ENCODE data around the gene KCNIP2.
A peak's percentile ranks its signal among the peaks of the same experiment; 100 is the strongest.

DNA sequence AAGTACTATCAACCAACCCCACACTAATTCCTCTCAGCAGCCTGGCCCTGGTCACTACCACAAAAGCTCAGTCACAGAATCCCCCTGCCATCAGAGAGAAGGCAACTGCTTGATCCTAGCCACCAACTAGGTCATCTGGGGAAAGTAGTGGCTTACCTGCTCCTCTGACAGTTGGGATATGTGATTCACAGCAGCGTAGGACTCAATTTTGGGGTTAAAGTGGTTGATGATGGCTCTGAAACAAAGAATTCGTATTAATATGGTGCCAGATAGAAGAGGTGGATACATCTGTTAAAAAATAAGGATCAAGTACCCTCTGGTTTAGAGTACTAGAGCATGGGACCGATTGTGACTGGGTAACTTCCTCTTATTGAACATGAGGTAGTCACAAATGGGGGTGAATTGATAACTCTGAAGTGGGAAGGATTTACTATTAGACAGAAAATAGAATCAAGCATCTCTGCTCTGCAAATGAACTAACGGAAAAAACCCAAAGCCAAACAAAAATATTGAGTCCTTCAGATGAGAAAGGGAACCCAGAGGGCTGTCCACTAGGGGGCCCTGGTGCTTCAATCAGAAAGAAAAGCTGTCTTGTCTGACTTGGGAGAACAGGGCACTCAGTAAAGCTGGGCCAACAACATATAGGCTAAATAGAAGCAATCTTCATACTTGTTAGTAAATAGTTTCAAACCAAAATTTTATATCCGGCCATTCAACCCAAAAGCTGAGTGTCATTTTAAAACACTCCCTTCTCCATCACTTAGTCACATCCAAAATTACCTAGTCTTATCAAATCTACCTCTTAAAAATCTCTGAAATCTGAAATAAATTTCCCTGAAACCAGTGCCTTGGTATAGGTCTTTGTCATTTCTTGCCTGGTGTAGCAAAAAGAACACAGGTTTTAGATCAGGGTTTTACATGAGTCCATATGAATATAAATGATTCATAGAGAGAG lies 45.9 kb upstream of the KCNIP2 start:
- TF ChIP-seq, protein P1, sequence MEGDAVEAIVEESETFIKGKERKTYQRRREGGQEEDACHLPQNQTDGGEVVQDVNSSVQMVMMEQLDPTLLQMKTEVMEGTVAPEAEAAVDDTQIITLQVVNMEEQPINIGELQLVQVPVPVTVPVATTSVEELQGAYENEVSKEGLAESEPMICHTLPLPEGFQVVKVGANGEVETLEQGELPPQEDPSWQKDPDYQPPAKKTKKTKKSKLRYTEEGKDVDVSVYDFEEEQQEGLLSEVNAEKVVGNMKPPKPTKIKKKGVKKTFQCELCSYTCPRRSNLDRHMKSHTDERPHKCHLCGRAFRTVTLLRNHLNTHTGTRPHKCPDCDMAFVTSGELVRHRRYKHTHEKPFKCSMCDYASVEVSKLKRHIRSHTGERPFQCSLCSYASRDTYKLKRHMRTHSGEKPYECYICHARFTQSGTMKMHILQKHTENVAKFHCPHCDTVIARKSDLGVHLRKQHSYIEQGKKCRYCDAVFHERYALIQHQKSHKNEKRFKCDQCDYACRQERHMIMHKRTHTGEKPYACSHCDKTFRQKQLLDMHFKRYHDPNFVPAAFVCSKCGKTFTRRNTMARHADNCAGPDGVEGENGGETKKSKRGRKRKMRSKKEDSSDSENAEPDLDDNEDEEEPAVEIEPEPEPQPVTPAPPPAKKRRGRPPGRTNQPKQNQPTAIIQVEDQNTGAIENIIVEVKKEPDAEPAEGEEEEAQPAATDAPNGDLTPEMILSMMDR (conservative IDR thresholded peaks at IDR 0.05; ENCODE audit: low read depth, low read length): peak; percentile 90
- TF ChIP-seq, protein P2, sequence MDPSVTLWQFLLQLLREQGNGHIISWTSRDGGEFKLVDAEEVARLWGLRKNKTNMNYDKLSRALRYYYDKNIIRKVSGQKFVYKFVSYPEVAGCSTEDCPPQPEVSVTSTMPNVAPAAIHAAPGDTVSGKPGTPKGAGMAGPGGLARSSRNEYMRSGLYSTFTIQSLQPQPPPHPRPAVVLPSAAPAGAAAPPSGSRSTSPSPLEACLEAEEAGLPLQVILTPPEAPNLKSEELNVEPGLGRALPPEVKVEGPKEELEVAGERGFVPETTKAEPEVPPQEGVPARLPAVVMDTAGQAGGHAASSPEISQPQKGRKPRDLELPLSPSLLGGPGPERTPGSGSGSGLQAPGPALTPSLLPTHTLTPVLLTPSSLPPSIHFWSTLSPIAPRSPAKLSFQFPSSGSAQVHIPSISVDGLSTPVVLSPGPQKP (IDR thresholded peaks at IDR 0.05; ENCODE audit: borderline replicate concordance, low read depth, low read length): no peak
- TF ChIP-seq CEBPB (IDR thresholded peaks at IDR 0.05; ENCODE audit: low read depth, low read length) (no peak), POLR2A (IDR thresholded peaks at IDR 0.05; ENCODE audit: low read depth, low read length) (no peak), MAFK (IDR thresholded peaks at IDR 0.05; ENCODE audit: low read depth, low read length) (no peak), SMC3 (IDR thresholded peaks at IDR 0.05; ENCODE audit: low read depth, low read length) (peak; percentile 96)

Data from IMR-90 (cell line).